ENCODE measurements around the gene CCDC27.

DNA sequence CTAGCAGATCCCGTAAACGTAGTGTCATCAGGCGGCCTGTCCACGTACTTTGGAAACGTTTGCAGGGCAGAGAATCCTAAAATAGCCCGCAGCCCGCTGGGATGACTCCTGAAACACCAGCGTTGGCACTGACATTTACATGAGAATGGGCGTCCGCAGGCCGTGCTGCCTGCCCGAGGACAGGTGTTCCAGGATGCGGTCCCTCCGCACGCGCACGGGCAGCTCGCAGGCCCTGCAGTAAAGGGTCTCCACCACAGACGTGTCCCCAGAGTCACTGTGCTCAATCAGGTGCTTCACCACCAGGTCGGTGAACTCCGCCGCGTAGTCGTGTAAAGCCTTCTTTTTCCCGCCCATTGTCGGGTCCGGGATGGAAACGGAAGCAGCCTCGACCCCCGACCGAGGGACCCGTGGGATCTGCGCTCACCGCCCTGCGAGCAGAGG lies 5.8 kb upstream of the CCDC27 start:
- TF ChIP-seq POLR2A (IDR thresholded peaks at IDR 0.05; ENCODE audit: low read length) (no peak), GATA1 (IDR thresholded peaks at IDR 0.05; ENCODE audit: low read depth, low read length) (no peak)
